Stimulated activated naive CD8-positive, alpha-beta T cell treated with anti-CD3 and anti-CD28 coated beads, Interleukin-15, Interleukin-2, amounts not matched to agents 100 ng/mL and 50 ng/mL, for 24 hours (primary cell): ENCODE results near the gene TMBIM6.
"Not testable (repeated sequence)": the region's sequence is repeated elsewhere in the genome, so short reads cannot be mapped to it uniquely, and the experiment has no call there.

Experiments
- H3K27ac Mint-ChIP-seq: one replicate; pipeline ENCODE4 v1.8.0; 2021; ENCODE audit warnings: mild to moderate bottlenecking, mixed read lengths
- H3K27me3 Mint-ChIP-seq: one replicate; pipeline ENCODE4 v1.8.0; 2021; ENCODE audit warnings: mixed read lengths
- H3K36me3 Mint-ChIP-seq: one replicate; pipeline ENCODE4 v1.8.0; 2021; ENCODE audit warnings: low read depth, mixed read lengths
- H3K4me1 Mint-ChIP-seq: one replicate; pipeline ENCODE4 v1.8.0; 2021; ENCODE audit warnings: low read depth, mixed read lengths
- H3K4me3 Mint-ChIP-seq: one replicate; pipeline ENCODE4 v1.8.0; 2021; ENCODE audit warnings: mild to moderate bottlenecking, mixed read lengths
- H3K9me3 Mint-ChIP-seq: one replicate; pipeline ENCODE4 v1.8.0; 2021; ENCODE audit warnings: mixed read lengths

Gene TMBIM6

GRCh38 chr12:49744363-49744885 is 3.1 kb downstream of the TMBIM6 start:
- Mint-ChIP-seq H3K27me3 (no peaks in the 10 kb centered on the region), H3K9me3 (no peaks in the 10 kb centered on the region), H3K4me3 (peak overlapping the region; percentile 100), H3K36me3 (peaks cover 57% of the 10 kb centered on the region), H3K4me1 (peaks cover 83% of the 10 kb centered on the region), H3K27ac (peak overlapping the region; percentile 65)

GRCh38 chr12:49748306-49748705 is 6.9 kb downstream of the TMBIM6 start:
- Mint-ChIP-seq H3K9me3 (no peaks in the 10 kb centered on the region), H3K4me1 (peaks cover 99% of the 10 kb centered on the region), H3K27ac (peak overlapping the region; percentile 99), H3K36me3 (peaks cover 74% of the 10 kb centered on the region), H3K4me3 (peak overlapping the region; percentile 74), H3K27me3 (no peaks in the 10 kb centered on the region)

GRCh38 chr12:49748800-49749199 is 7.4 kb downstream of the TMBIM6 start:
- Mint-ChIP-seq H3K27me3 (no peaks in the 10 kb centered on the region), H3K27ac (peak overlapping the region; percentile 99), H3K9me3 (no peaks in the 10 kb centered on the region), H3K4me1 (peaks cover 99% of the 10 kb centered on the region), H3K36me3 (peaks cover 74% of the 10 kb centered on the region), H3K4me3 (peak overlapping the region; percentile 74)

DNA sequence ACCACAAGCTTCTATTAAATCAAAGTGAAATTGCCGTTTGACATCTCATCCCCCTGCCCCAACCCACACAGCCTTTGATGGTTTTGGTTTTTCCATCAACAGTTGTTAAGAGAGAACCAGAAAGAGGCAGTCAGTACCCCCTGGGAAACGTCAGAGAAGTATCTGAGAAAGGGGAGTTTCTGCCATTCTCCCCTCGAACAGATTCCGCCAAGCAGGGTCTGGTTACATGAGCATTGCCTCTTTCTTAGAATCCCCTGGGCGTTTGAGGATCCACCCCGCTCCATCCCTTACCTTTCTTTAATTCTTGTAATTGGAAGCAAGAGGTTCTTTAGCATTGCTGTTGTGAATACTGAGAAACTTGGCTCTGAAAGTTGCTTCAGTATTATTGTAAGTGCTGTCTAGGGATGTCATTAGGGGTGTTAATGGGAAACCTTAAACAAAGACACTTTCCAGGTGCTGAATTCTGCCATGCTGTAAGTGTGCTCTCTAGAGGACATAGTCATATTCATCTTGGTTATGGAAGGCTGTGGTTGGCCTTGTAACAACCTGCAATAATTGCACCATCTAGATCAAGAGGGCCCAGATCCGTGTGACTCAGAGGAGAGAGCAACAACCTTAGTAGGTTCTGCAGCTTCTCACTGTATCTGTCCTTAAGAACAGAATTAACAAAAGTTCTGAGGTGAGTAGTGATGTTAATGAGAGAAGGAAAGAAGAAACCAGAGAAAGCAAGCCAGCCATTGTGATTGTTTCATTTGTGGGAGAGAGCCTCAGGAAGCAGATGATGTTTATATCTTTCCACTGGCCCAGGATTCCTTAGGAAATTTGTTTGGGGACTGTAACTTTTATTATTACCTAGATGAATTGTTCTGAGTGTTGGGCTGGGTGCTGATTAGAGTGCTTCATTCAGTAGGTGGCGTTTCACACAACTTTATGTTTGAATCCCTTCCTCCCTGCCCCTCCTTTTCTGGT is 9.0 kb downstream of the TMBIM6 start:
- Mint-ChIP-seq H3K4me1 (peaks cover 94% of the 10 kb centered on the region), H3K36me3 (peaks cover 74% of the 10 kb centered on the region), H3K27ac (peak overlapping the region; percentile 99), H3K4me3 (peak overlapping the region; percentile 74), H3K9me3 (no peaks in the 10 kb centered on the region), H3K27me3 (no peaks in the 10 kb centered on the region)

DNA sequence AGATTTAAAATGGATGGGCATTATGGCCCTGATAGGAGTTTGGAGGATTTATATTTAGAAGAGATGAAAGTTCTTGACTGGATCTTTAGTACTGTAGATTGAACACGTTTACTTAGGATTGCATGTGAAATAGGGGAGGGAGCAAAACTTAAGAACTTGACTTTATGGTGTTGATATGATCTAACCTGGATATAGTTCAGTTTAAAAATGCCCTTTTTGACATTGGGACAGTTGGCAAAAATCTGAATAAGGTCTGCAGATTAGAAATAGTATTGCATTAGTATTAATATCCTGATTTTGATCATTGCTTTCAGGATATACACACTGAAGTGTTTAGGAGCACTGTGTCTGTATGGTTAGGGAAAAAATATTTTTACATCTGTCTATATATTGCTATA is 9.6 kb downstream of the TMBIM6 start:
- H3K4me1 Mint-ChIP-seq: peaks cover 90% of the 10 kb centered on the region
- H3K4me3 Mint-ChIP-seq: peak overlapping the region; percentile 74
- no peaks in the 10 kb centered on the region for H3K9me3 Mint-ChIP-seq
- H3K27me3 Mint-ChIP-seq: no peaks in the 10 kb centered on the region
- H3K27ac Mint-ChIP-seq: peak overlapping the region; percentile 99
- H3K36me3 Mint-ChIP-seq: peaks cover 79% of the 10 kb centered on the region

- Mint-ChIP-seq H3K27me3 (no peaks in the 10 kb centered on the region), H3K4me1 (peaks cover 61% of the 10 kb centered on the region), H3K36me3 (peaks cover 73% of the 10 kb centered on the region), H3K27ac (peak overlapping the region; percentile 88), H3K4me3 (peak overlapping the region; percentile 59), H3K9me3 (no peaks in the 10 kb centered on the region)
These were observed 20.5 kb downstream of the TMBIM6 start for GRCh38 chr12:49761677-49762467.

GRCh38 chr12:49762468-49762847 is 21.1 kb downstream of the TMBIM6 start:
- Mint-ChIP-seq H3K27me3 (no peaks in the 10 kb centered on the region), H3K9me3 (no peaks in the 10 kb centered on the region), H3K27ac (peak overlapping the region; percentile 88), H3K4me1 (peaks cover 65% of the 10 kb centered on the region), H3K4me3 (peak overlapping the region; percentile 59), H3K36me3 (peaks cover 67% of the 10 kb centered on the region)

GRCh38 chr12:49763006-49763591 is 21.7 kb downstream of the TMBIM6 start:
- H3K27me3 Mint-ChIP-seq: no peaks in the 10 kb centered on the region
- no peaks in the 10 kb centered on the region for H3K9me3 Mint-ChIP-seq
- peak overlapping the region; percentile 88 for H3K27ac Mint-ChIP-seq
- H3K4me3 Mint-ChIP-seq: peak overlapping the region; percentile 59
- H3K36me3 Mint-ChIP-seq: peaks cover 60% of the 10 kb centered on the region
- H3K4me1 Mint-ChIP-seq: peaks cover 70% of the 10 kb centered on the region

DNA sequence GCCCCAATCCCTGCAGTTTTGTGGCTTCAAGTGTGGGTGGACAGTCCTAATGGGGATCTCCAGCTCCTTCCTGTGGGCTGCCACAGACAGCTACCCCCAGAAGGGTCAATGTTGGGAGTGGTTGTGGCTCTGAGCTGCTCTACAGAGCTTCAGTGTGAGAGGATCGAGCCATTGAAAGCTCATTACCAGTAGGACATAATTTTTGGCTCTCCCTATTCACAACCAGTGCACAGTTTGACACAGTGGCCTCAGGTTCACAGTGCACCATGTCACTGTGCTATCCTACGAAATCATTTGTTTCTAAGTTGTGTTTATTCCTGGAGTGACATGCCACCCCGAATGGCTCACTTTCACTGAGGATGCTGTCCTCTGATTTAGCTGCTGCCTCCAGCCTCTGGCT is 22.8 kb downstream of the TMBIM6 start:
- H3K36me3 Mint-ChIP-seq: peaks cover 50% of the 10 kb centered on the region
- peaks cover 70% of the 10 kb centered on the region for H3K4me1 Mint-ChIP-seq
- peak overlapping the region; percentile 88 for H3K27ac Mint-ChIP-seq
- no peak overlapping the region for H3K4me3 Mint-ChIP-seq
- H3K9me3 Mint-ChIP-seq: no peaks in the 10 kb centered on the region
- H3K27me3 Mint-ChIP-seq: no peaks in the 10 kb centered on the region

GRCh38 chr12:49766115-49766455 is 24.7 kb downstream of the TMBIM6 start:
- no peak overlapping the region for H3K4me3 Mint-ChIP-seq
- peak overlapping the region; percentile 41 for H3K27ac Mint-ChIP-seq
- peaks cover 45% of the 10 kb centered on the region for H3K36me3 Mint-ChIP-seq
- H3K4me1 Mint-ChIP-seq: peaks cover 64% of the 10 kb centered on the region
- no peaks in the 10 kb centered on the region for H3K9me3 Mint-ChIP-seq
- H3K27me3 Mint-ChIP-seq: no peaks in the 10 kb centered on the region

DNA sequence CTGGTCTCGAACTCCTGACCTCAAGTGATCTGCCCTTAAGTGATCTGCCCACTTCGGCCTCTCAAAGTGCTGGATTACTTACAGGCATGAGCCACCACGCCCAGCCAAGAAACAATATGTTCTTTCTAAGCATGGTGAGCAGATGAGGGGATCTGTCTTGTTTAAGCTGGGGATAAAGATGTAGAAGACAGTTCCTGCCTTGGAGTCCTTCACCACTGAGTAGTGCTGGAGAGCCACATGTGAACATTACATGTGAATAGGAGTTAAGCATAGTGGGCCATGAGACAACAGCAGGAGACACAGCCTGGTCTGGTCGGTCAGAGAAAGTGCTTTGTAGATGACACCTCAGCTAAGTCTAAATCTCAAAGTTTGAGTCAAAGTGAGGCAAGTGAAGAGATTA is 26.0 kb downstream of the TMBIM6 start:
- Mint-ChIP-seq H3K4me1 (peaks cover 51% of the 10 kb centered on the region), H3K9me3 (no peaks in the 10 kb centered on the region)

DNA sequence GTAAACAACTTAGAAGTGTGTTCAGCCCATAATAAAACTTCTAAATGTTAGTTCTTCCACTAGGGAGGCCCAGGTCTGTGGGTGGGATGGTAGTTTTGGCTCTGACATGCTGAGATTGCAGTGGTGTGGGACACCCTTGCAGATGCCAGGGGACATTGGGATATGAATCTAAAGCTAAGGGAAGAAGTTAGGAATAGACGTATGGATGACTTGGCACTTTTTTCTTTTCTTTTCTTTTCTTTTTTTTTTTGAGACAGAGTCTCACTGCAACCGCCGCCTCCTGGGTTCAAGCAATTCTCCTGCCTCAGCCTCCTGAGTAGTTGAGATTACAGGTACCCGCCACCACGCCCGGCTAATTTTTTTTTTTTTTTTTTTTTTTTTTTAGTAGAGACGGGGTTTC is 31.7 kb downstream of the TMBIM6 start:
- peaks cover 14% of the 10 kb centered on the region for H3K4me1 Mint-ChIP-seq
- H3K36me3 Mint-ChIP-seq, H3K27me3 Mint-ChIP-seq, H3K9me3 Mint-ChIP-seq, H3K4me3 Mint-ChIP-seq, H3K27ac Mint-ChIP-seq: not testable (repeated sequence)

More for the DNA sequence above, 26.0 kb downstream of the TMBIM6 start:
- Mint-ChIP-seq H3K27me3 (no peaks in the 10 kb centered on the region), H3K36me3 (peaks cover 32% of the 10 kb centered on the region), H3K4me3 (no peak overlapping the region), H3K27ac (peak overlapping the region; percentile 21)

- Mint-ChIP-seq H3K4me1 (peaks cover 18% of the 10 kb centered on the region), H3K27ac (no peak overlapping the region), H3K36me3 (no peaks in the 10 kb centered on the region), H3K4me3 (no peak overlapping the region), H3K9me3 (no peaks in the 10 kb centered on the region), H3K27me3 (peaks cover 19% of the 10 kb centered on the region)
These were observed 35.1 kb downstream of the TMBIM6 start for GRCh38 chr12:49776413-49776812.

GRCh38 chr12:49776858-49777257 is 35.5 kb downstream of the TMBIM6 start:
- Mint-ChIP-seq H3K4me3 (no peak overlapping the region), H3K36me3 (no peaks in the 10 kb centered on the region), H3K27ac (no peak overlapping the region), H3K27me3 (peaks cover 19% of the 10 kb centered on the region), H3K9me3 (no peaks in the 10 kb centered on the region), H3K4me1 (peaks cover 18% of the 10 kb centered on the region)

GRCh38 chr12:49777341-49777740 is 36.0 kb downstream of the TMBIM6 start:
- peaks cover 18% of the 10 kb centered on the region for H3K4me1 Mint-ChIP-seq
- no peaks in the 10 kb centered on the region for H3K9me3 Mint-ChIP-seq
- peaks cover 19% of the 10 kb centered on the region for H3K27me3 Mint-ChIP-seq
- H3K27ac Mint-ChIP-seq: no peak overlapping the region
- H3K36me3 Mint-ChIP-seq: no peaks in the 10 kb centered on the region
- H3K4me3 Mint-ChIP-seq: no peak overlapping the region
